GM18861 (cell line): ENCODE measurements around the gene C4BPB.
A peak's percentile ranks its signal among the peaks of the same experiment; 100 is the strongest.

Source experiments
- ATAC-seq: cut with Tn5 transposase; IDR thresholded peaks from one replicate; pipeline ENCODE4 v1.9.1; 2021; ENCODE audit not compliant: unreplicated experiment

Gene C4BPB

DNA sequence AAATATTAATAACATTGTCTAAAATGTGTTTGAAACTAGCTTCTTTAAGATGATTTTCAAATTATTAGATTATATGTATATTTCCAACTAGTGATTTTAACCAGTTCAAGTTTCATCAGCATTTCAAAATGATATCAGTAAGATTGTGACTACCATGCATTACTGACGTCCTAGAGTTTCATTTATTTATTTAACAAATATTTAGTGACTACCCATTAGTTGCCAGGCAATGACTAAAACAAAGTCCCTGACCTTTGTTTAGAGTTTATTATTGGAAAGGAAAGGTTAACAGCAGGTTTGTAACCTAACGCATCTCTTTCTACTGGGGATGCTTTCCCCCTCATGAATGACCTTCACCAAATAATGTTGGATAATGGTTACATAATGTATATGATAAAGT lies 7.6 kb upstream of the C4BPB start:
- ATAC-seq: no peak

GRCh38 chr1:207081806-207082205 lies 6.9 kb upstream of the C4BPB start:
- ATAC-seq: no peak

- no peak for ATAC-seq
Measured at GRCh38 chr1:207084232-207084631, 4.4 kb upstream of the C4BPB start.

GRCh38 chr1:207084701-207085180 lies 3.9 kb upstream of the C4BPB start:
- ATAC-seq: no peak

- no peak for ATAC-seq
Measured at GRCh38 chr1:207085887-207086286, 2.8 kb upstream of the C4BPB start.

- no peak for ATAC-seq
Measured at GRCh38 chr1:207088161-207088560, 499 bp upstream of the C4BPB start.

- ATAC-seq: no peak
Measured at GRCh38 chr1:207089627-207090355, 1.1 kb downstream of the C4BPB start.

DNA sequence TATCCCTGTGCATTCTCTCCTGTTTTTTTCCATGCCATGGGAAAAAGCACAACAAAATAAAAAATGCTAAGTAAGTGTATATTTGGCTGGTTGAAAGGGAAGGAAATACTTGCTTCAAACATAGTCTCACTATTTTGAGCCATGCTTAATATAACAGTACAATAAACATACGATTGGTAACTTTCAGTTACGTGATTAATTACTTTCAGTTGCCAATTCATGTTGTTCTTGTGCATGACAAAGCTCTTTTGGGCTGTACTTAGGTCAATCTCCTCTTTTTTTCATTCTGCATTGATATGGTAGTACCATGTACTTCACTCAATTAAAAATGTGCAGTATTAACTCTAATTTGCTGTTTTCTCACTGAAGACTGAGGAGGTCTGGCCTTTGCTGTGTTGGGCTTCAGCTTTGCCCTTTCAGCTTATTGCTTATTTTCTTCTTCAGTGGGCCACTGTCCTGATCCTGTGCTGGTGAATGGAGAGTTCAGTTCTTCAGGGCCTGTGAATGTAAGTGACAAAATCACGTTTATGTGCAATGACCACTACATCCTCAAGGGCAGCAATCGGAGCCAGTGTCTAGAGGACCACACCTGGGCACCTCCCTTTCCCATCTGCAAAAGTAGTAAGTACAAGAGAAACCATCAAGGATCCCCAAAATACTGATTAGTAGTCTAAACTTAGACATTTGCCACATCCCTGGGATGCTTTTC lies 2.7 kb downstream of the C4BPB start:
- ATAC-seq: no peak

GRCh38 chr1:207093944-207094343 lies 5.3 kb downstream of the C4BPB start:
- ATAC-seq: no peak

DNA sequence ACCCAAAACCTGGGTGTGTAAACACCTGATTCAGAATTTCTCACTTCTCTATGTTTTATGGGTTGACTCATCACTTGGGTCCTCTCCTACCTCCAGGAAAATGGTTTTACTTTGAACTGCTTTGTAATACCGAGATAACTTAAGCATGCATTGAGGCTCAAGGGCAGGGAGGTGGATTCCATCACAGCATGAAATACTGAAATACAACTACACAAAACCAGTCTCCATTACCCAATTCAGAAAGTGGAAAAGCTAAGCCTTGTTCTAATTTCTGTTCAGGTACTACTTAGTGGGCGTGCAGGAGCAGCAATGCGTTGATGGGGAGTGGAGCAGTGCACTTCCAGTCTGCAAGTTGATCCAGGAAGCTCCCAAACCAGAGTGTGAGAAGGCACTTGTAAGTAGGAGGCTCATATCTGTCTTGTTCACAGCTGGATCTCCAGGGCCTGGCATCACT lies 9.2 kb downstream of the C4BPB start:
- ATAC-seq: peak; percentile 76

DNA sequence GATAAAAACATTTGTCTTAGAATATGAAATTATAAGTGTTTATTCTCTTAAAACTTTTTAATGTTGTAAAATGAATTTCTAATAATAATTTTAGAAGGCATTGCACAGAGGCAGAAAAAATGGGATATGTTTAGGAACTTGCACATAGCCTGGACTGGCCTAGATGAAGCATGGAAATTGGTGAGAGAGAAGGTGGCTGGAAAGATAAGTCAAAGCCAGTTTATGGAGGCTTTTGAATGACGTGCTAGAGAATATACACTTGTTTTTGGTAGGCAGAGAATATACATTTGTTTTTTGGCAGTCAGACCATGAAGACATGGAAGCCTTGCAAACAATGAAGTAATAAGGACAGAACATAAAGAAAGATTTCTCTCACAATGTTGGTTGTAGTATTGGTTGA lies 13.1 kb downstream of the C4BPB start:
- no peak for ATAC-seq

DNA sequence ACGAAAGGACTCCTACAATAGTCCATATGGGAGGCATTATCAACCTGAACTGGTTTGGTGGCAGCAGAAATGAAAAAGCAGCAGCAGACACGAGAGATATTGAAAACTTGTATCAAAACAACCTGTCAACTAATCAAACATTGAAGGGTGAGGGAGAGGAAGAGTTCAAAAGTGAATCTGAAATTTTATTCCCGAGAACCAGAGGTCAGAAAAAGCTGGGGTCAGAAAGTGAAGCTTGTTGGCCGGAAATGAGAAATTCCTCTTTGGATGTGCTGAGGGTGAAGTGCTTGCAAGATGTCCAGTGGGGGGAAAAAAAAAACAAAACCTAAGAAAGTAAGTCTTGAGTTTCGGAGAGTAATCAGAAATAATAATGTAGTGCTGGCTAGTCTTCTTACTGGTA lies 13.5 kb downstream of the C4BPB start:
- ATAC-seq: no peak

DNA sequence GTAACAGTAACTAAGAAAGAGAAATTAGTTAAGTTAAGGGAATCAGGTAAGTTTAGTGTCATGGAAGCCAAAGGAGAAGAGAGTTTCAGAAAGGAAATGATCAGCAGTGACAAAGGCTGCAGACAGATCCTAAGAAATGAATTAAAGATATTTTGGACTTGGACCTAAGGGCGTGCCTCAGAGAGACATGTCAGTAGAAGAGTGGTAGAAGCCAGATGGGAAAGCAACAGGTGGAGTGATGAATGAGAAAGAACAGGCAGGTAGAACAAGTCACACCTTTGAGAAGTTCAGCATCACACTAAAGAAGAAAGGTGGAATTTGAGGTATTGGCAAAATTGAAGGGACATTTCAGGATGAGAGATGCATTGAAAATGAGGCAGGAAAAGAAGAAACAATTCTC lies 14.0 kb downstream of the C4BPB start:
- ATAC-seq: no peak

GRCh38 chr1:207103892-207104373 lies 15.3 kb downstream of the C4BPB start, which contains the start of gene C4BPA:
Gene C4BPA, plus strand, starts transcription at chr1:207104233. Its CDS starts 8,793 bp downstream, at chr1:207113026.
- no peak for ATAC-seq

GRCh38 chr1:207109004-207109403 lies 20.3 kb downstream of the C4BPB start:
- ATAC-seq: no peak

- no peak for ATAC-seq
Measured at GRCh38 chr1:207112616-207113296, 24.1 kb downstream of the C4BPB start.

DNA sequence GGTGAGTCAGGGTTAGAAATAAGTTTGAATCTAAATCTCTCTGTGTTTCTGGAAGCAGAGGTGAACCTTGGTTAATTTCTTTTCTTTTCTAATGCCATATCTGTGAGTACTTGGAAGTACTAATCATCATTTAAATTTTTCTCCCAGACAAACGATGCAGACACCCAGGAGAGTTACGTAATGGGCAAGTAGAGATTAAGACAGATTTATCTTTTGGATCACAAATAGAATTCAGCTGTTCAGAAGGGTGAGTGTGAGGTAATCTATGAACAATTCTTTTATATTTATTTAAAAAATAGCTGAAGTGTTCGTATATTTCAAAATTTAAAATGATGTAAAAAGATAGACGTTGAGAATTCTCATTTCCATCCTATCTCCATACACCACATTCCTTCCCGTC lies 26.6 kb downstream of the C4BPB start:
- no peak for ATAC-seq

GRCh38 chr1:207124389-207124788 lies 35.7 kb downstream of the C4BPB start:
- ATAC-seq: no peak

DNA sequence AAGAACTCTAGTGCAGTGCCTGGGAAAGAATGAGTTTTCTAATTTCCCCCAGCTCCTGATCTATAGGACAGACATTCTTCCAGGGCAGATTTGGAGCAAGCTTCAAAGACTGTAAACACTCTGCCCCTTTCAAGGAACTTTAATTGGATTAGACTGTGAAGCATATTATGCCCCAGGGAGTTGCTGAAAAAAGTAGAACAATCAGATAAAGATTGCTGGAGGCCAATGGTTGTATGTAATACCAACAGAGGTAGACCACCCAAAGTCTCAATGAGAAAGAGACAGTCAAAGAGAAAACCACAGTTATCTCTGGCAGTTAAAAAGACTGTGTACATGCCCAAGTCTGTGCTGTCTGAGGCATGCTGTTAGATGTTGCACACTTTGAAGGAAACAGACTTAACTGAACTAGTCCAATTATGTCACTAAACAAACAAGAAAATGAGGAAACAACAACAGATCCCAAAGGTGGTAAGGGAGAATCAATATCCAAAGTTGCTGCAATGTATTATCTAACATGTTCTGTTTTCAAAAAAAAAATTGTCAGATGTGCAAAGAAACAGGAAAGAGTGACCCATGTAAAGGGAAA lies 39.8 kb downstream of the C4BPB start:
- no peak for ATAC-seq

DNA sequence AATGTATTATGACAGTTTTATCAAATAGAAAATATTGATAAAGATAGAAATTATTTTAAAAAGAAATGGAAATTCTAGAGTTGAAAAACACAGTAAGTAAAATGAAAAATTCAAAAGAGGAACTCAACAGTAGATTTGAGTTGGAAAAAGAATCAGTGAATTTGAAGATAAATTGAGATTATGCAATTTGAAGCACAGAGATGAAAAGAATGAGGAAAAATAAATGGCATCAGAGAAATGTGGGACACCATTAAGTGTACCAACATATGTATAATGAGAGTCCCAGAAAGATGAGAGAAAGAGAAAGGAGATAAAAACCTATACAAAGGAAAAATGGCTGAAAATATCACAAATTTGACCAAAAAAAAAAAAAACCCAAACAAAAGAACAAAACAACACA lies 40.4 kb downstream of the C4BPB start:
- no peak for ATAC-seq
